Heart left ventricle (tissue), 13 donors: ENCODE measurements around the gene ASAP2.

Source experiments
- POLR2A ChIP-seq, 2 donors: fragments of 450-650 bp; IDR thresholded peaks; one replicate each; pipeline ENCODE4 v1.6.1; 2017; ENCODE audit warnings: antibody characterized with exemption in 2 of 2, mild to moderate bottlenecking in 2 of 2, moderate library complexity in 2 of 2
- TF ChIP-seq, protein P1 (sequence below), 12 donors: fragments of 200-600 bp; sonication (generic) in 4 of 12; IDR thresholded peaks; one replicate each; pipeline versions ENCODE4 v1.5.0 to v1.8.0; 2018 to 2022; ENCODE audit warnings: antibody characterized with exemption in 12 of 12, mild to moderate bottlenecking in 5 of 12
- donor health status: ischemic (EF 13 %, LVEDD 7.1; RV severe dilation, severe dysfunction).
- donor health status: DM: no; HTN: yes; CAD: no.
- donor health status: DM: no; HTN: no; CAD: no.
- donor health status: ischemic (EF 25% LVEDD 6.9; RV normal size, moderate dysfunction).
- donor health status: ischemic (EF 25% LVEDD 5.7; RV mildly dilated, moderate dysfunction).
- donor health status: ischemic (EF 35%, LVEDD 5.7; RV mildly dilated, moderate dysfunction).
- donor health status: nonischemic (EF 11% LVEDD 7.7; RV severe dilation, severe dysfunction).
- donor health status: DM: yes; HTN: yes; CAD: no.
- donor health status: PGD.
- donor health status: ischemic (EF 29% LVEDD 5.4; RV normal size, mild dysfunction).
- donor health status: nonischemic (EF 23%, LVEDD 6.1; RV moderate dilation, normal function).

- TF ChIP-seq, protein P1, sequence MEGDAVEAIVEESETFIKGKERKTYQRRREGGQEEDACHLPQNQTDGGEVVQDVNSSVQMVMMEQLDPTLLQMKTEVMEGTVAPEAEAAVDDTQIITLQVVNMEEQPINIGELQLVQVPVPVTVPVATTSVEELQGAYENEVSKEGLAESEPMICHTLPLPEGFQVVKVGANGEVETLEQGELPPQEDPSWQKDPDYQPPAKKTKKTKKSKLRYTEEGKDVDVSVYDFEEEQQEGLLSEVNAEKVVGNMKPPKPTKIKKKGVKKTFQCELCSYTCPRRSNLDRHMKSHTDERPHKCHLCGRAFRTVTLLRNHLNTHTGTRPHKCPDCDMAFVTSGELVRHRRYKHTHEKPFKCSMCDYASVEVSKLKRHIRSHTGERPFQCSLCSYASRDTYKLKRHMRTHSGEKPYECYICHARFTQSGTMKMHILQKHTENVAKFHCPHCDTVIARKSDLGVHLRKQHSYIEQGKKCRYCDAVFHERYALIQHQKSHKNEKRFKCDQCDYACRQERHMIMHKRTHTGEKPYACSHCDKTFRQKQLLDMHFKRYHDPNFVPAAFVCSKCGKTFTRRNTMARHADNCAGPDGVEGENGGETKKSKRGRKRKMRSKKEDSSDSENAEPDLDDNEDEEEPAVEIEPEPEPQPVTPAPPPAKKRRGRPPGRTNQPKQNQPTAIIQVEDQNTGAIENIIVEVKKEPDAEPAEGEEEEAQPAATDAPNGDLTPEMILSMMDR (IDR thresholded peaks at IDR 0.05): no peak
- no peak for TF ChIP-seq POLR2A (IDR thresholded peaks at IDR 0.05)
Measured at GRCh38 chr2:9212010-9212635, 5.5 kb downstream of the ASAP2 start.
